ENCODE measurements around the gene TMEM176B.

DNA sequence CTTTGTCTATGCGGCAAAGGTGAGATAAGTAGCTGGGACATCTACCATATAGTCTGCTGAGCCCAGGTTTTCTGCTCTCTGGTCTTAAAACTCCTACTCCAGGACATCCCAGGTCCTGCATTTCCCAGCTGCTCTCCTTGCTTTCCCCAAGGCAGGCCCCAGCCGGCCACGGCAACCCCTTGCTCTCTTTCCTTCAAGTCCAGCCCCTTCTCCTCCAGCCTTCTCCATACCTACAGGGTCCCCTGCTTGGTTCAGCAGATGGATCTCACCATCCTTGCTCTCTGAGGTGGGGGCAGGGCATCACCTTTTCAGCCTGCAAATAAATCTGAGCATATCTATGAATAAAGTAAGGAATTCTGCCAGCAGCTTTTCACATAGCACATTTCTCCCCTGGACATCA is 54.3 kb downstream of the TMEM176B start:
- TF ChIP-seq, protein P1, sequence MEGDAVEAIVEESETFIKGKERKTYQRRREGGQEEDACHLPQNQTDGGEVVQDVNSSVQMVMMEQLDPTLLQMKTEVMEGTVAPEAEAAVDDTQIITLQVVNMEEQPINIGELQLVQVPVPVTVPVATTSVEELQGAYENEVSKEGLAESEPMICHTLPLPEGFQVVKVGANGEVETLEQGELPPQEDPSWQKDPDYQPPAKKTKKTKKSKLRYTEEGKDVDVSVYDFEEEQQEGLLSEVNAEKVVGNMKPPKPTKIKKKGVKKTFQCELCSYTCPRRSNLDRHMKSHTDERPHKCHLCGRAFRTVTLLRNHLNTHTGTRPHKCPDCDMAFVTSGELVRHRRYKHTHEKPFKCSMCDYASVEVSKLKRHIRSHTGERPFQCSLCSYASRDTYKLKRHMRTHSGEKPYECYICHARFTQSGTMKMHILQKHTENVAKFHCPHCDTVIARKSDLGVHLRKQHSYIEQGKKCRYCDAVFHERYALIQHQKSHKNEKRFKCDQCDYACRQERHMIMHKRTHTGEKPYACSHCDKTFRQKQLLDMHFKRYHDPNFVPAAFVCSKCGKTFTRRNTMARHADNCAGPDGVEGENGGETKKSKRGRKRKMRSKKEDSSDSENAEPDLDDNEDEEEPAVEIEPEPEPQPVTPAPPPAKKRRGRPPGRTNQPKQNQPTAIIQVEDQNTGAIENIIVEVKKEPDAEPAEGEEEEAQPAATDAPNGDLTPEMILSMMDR (IDR thresholded peaks at IDR 0.05): no peak
- no peak for TF ChIP-seq POLR2A (IDR thresholded peaks at IDR 0.05)
